Muscle layer of colon (tissue), 2 donors: ENCODE data around the gene HNRNPM.
"Not testable (repeated sequence)": the region's sequence is repeated elsewhere in the genome, so short reads cannot be mapped to it uniquely, and the experiment has no call there.

Source experiments
- H3K27ac ChIP-seq: one replicate; pipeline ENCODE4 v1.7.0; 2013; ENCODE audit warnings: low read depth, mild to moderate bottlenecking, low read length, moderate library complexity
- H3K27me3 ChIP-seq, 2 donors: one replicate each; pipeline ENCODE4 v1.7.0; 2013; ENCODE audit warnings: low read length in 2 of 2, mild to moderate bottlenecking in 2 of 2; ENCODE audit not compliant: insufficient read depth in 2 of 2, control insufficient read depth in 1 of 2
- H3K36me3 ChIP-seq: one replicate; pipeline ENCODE4 v1.7.0; 2013; ENCODE audit warnings: mild to moderate bottlenecking, low read length; ENCODE audit not compliant: insufficient read depth
- H3K4me1 ChIP-seq: one replicate; pipeline ENCODE4 v1.7.0; 2013; ENCODE audit warnings: mild to moderate bottlenecking, low read length; ENCODE audit not compliant: insufficient read depth
- H3K4me3 ChIP-seq, 2 donors: one replicate each; pipeline ENCODE4 v1.7.0; 2013; ENCODE audit warnings: low read length in 2 of 2, low read depth in 1 of 2, mild to moderate bottlenecking in 1 of 2, moderate library complexity in 1 of 2
- H3K9ac ChIP-seq: one replicate; pipeline ENCODE4 v1.7.0; 2013; ENCODE audit warnings: low read length
- H3K9me3 ChIP-seq: one replicate; pipeline ENCODE4 v1.7.0; 2013; ENCODE audit warnings: mild to moderate bottlenecking, low read length
- donor health status: abdominal sarcoma.
- donor health status: Adenocarcinoma of cecum.

The HNRNPM gene

GRCh38 chr19:8505680-8506401 lies 61.1 kb downstream of the HNRNPM start:
- H3K9me3 ChIP-seq = no peaks in the 10 kb centered on the region
- peaks cover 6% of the 10 kb centered on the region for H3K4me1 ChIP-seq
- H3K27me3 ChIP-seq = no peaks in the 10 kb centered on the region
- H3K27ac ChIP-seq = peak overlapping the region; percentile 30
- no peak overlapping the region for H3K9ac ChIP-seq
- H3K4me3 ChIP-seq = peak overlapping the region; percentile 45 to 67
- no peaks in the 10 kb centered on the region for H3K36me3 ChIP-seq

- peak overlapping the region; percentile 30 for H3K27ac ChIP-seq
- H3K4me3 ChIP-seq = peak overlapping the region; percentile 45 to 67
Observed at GRCh38 chr19:8506402-8506957, 61.7 kb downstream of the HNRNPM start.

GRCh38 chr19:8510589-8511115 lies 65.9 kb downstream of the HNRNPM start:
- Histone ChIP-seq H3K4me1 (peaks cover 24% of the 10 kb centered on the region), H3K36me3 (no peaks in the 10 kb centered on the region)

More at GRCh38 chr19:8506402-8506957, 61.7 kb downstream of the HNRNPM start:
- H3K9ac ChIP-seq = no peak overlapping the region
- H3K27me3 ChIP-seq = no peaks in the 10 kb centered on the region
- H3K9me3 ChIP-seq = no peaks in the 10 kb centered on the region
- H3K36me3 ChIP-seq = no peaks in the 10 kb centered on the region
- H3K4me1 ChIP-seq = peaks cover 7% of the 10 kb centered on the region

GRCh38 chr19:8511573-8512101 lies 66.9 kb downstream of the HNRNPM start:
- no peak overlapping the region for H3K4me3 ChIP-seq
- no peaks in the 10 kb centered on the region for H3K36me3 ChIP-seq
- no peak overlapping the region for H3K27ac ChIP-seq
- no peaks in the 10 kb centered on the region for H3K9me3 ChIP-seq
- peaks cover 18% of the 10 kb centered on the region for H3K4me1 ChIP-seq
- no peaks in the 10 kb centered on the region for H3K27me3 ChIP-seq
- H3K9ac ChIP-seq = no peak overlapping the region

More at GRCh38 chr19:8510589-8511115, 65.9 kb downstream of the HNRNPM start:
- H3K9ac ChIP-seq = no peak overlapping the region
- H3K4me3 ChIP-seq = no peak overlapping the region
- no peak overlapping the region for H3K27ac ChIP-seq
- no peaks in the 10 kb centered on the region for H3K27me3 ChIP-seq
- H3K9me3 ChIP-seq = no peaks in the 10 kb centered on the region

- Histone ChIP-seq H3K27ac (peak overlapping the region; percentile 78), H3K9ac (no peak overlapping the region), H3K4me3 (peak overlapping the region in 1 of 2 donors; percentile 76), H3K9me3 (no peaks in the 10 kb centered on the region), H3K36me3 (no peaks in the 10 kb centered on the region), H3K4me1 (peaks cover 18% of the 10 kb centered on the region), H3K27me3 (no peaks in the 10 kb centered on the region)
Observed at GRCh38 chr19:8512115-8512967, 67.6 kb downstream of the HNRNPM start.

- Histone ChIP-seq H3K4me1 (peaks cover 18% of the 10 kb centered on the region), H3K9ac (peak overlapping the region; percentile 49), H3K27me3 (no peaks in the 10 kb centered on the region), H3K4me3 (peak overlapping the region; percentile 64 to 76), H3K9me3 (no peaks in the 10 kb centered on the region), H3K36me3 (no peaks in the 10 kb centered on the region), H3K27ac (peak overlapping the region; percentile 78)
Observed at GRCh38 chr19:8513036-8513686, 68.4 kb downstream of the HNRNPM start.

- no peaks in the 10 kb centered on the region for H3K27me3 ChIP-seq
- peak within 1 kb of the TSS; percentile 57 for H3K9ac ChIP-seq
- H3K4me3 ChIP-seq = peak within 1 kb of the TSS; percentile 64 to 76
- peaks cover 18% of the 10 kb centered on the region for H3K4me1 ChIP-seq
- no peaks in the 10 kb centered on the region for H3K9me3 ChIP-seq
- H3K36me3 ChIP-seq = no peaks in the 10 kb centered on the region
- H3K27ac ChIP-seq = peak within 1 kb of the TSS; percentile 78
Observed at GRCh38 chr19:8513687-8514504, 69.1 kb downstream of the HNRNPM start, which contains the start of gene ZNF414. Gene ZNF414 (minus strand): TSS chr19:8514167. CDS start chr19:8514046, 121 bp downstream.

GRCh38 chr19:8514505-8515009 lies 69.8 kb downstream of the HNRNPM start:
- not testable (repeated sequence) for H3K36me3 ChIP-seq, H3K27me3 ChIP-seq, H3K9me3 ChIP-seq
- Histone ChIP-seq H3K4me1 (peaks cover 18% of the 10 kb centered on the region), H3K27ac (peak overlapping the region; percentile 78), H3K9ac (peak overlapping the region; percentile 57), H3K4me3 (peak overlapping the region in 1 of 2 donors; percentile 76)

- Histone ChIP-seq H3K4me1 (peaks cover 18% of the 10 kb centered on the region), H3K36me3 (no peaks in the 10 kb centered on the region), H3K27me3 (no peaks in the 10 kb centered on the region), H3K9ac (no peak overlapping the region), H3K27ac (no peak overlapping the region), H3K4me3 (no peak overlapping the region), H3K9me3 (no peaks in the 10 kb centered on the region)
Observed at GRCh38 chr19:8515317-8515716, 70.5 kb downstream of the HNRNPM start.
